ENCODE data around the gene DPH5.
"Not testable (repeated sequence)": the region's sequence is repeated elsewhere in the genome, so short reads cannot be mapped to it uniquely, and the experiment has no call there.

The DPH5 gene

DNA sequence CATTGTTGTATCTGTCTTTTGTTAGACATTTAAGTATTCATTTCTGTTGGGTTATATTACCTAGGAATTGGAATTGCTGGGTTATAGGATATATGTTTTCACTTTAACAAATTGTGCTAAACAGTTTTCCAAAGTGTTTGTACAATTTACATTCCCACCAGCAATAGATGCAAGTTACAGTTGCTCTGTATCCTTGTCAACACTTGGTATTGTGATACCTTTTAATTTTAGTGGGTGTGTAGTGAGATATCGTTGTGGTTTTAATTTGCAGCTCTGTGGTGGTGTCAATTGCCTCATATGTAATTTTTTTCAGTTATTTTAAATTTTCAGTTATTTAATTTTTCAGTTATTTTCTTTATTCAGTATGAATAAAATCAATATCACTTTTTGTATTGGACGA, 7.4 kb upstream of the DPH5 start:
- H3K4me3 ChIP-seq (ENCODE audit: low read length), result no peak overlapping the region
- TF ChIP-seq, protein P1, sequence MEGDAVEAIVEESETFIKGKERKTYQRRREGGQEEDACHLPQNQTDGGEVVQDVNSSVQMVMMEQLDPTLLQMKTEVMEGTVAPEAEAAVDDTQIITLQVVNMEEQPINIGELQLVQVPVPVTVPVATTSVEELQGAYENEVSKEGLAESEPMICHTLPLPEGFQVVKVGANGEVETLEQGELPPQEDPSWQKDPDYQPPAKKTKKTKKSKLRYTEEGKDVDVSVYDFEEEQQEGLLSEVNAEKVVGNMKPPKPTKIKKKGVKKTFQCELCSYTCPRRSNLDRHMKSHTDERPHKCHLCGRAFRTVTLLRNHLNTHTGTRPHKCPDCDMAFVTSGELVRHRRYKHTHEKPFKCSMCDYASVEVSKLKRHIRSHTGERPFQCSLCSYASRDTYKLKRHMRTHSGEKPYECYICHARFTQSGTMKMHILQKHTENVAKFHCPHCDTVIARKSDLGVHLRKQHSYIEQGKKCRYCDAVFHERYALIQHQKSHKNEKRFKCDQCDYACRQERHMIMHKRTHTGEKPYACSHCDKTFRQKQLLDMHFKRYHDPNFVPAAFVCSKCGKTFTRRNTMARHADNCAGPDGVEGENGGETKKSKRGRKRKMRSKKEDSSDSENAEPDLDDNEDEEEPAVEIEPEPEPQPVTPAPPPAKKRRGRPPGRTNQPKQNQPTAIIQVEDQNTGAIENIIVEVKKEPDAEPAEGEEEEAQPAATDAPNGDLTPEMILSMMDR (IDR thresholded peaks at IDR 0.05; ENCODE audit: insufficient read depth, low read depth, low read length, missing control alignments), result no peak
- no peak for DNase-seq (ENCODE audit: low read depth)

- H3K4me3 ChIP-seq (ENCODE audit: low read length); DNase-seq (ENCODE audit: low read depth): not testable (repeated sequence)
Measured at GRCh38 chr1:101032129-101032528, 6.5 kb upstream of the DPH5 start.

DNA sequence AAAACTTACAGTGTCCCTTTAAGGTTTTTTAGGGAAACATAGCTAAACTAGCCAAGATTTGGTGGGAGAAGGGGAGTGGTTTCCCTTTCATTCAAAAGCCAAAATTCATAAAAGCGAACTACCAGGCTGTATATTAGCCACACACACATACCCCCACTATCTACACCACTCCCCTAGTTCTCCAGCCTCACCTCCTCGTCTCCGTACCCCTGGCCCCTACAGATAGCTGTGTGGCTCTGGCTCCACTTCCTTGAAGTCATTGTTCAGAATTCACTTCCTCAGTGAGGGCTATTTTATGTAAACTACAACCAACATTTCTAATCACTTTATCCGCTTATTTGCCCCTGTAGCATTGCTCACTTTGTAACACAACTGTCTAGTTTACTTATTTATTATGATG, 5.3 kb upstream of the DPH5 start:
- TF ChIP-seq, protein P1 (IDR thresholded peaks at IDR 0.05; ENCODE audit: insufficient read depth, low read depth, low read length, missing control alignments), result no peak
- DNase-seq (ENCODE audit: low read depth), result no peak
- no peak overlapping the region for H3K4me3 ChIP-seq (ENCODE audit: low read length)

- TF ChIP-seq, protein P1 (IDR thresholded peaks at IDR 0.05; ENCODE audit: insufficient read depth, low read depth, low read length, missing control alignments), result no peak
- DNase-seq (ENCODE audit: low read depth), result no peak
Measured at GRCh38 chr1:101029184-101029583, 3.6 kb upstream of the DPH5 start.

GRCh38 chr1:101028466-101028865, 2.9 kb upstream of the DPH5 start:
- DNase-seq (ENCODE audit: low read depth), result no peak
- H3K4me3 ChIP-seq (ENCODE audit: low read length), result no peak overlapping the region
- TF ChIP-seq, protein P1 (IDR thresholded peaks at IDR 0.05; ENCODE audit: insufficient read depth, low read depth, low read length, missing control alignments), result no peak

More at GRCh38 chr1:101029184-101029583, 3.6 kb upstream of the DPH5 start:
- H3K4me3 ChIP-seq (ENCODE audit: low read length), result no peak overlapping the region

GRCh38 chr1:101027194-101027772, 1.7 kb upstream of the DPH5 start:
- DNase-seq (ENCODE audit: low read depth), result no peak
- no peak overlapping the region for H3K4me3 ChIP-seq (ENCODE audit: low read length)
- TF ChIP-seq, protein P1 (IDR thresholded peaks at IDR 0.05; ENCODE audit: insufficient read depth, low read depth, low read length, missing control alignments), result no peak

GRCh38 chr1:101026430-101026788, 825 bp upstream of the DPH5 start:
- DNase-seq (ENCODE audit: low read depth), result no peak

More at GRCh38 chr1:101026430-101026788, 825 bp upstream of the DPH5 start:
- H3K4me3 ChIP-seq (ENCODE audit: low read length), result peak overlapping the region; percentile 84
- TF ChIP-seq, protein P1 (IDR thresholded peaks at IDR 0.05; ENCODE audit: insufficient read depth, low read depth, low read length, missing control alignments), result no peak
